ENCODE results near the gene TTYH2. TPM values are rescaled to one million over a fixed set of nuclear protein-coding genes. Genes with fewer than 3 reads are reported as not detected.

Gene TTYH2
- total RNA-seq, 1 donor from 2014 or later = 2.1 TPM

GRCh38 chr17:74307984-74308773 is 94.8 kb downstream of the TTYH2 start:
- Mint-ChIP-seq H3K4me1 (ENCODE audit: low read depth) (no peaks in the 10 kb centered on the region), H3K27ac (ENCODE audit: unreplicated experiment) (no peak overlapping the region), H3K4me3 (ENCODE audit: unreplicated experiment) (no peak overlapping the region), H3K27me3 (ENCODE audit: low read depth) (peaks cover 6% of the 10 kb centered on the region), H3K36me3 (ENCODE audit: low read depth) (no peaks in the 10 kb centered on the region), H3K9me3 (ENCODE audit: low read depth) (peaks cover 9% of the 10 kb centered on the region)
- DNase-seq (ENCODE audit: low spot score) = no peak
- TF ChIP-seq CTCF (IDR thresholded peaks at IDR 0.05) = no peak

GRCh38 chr17:74309902-74310301 is 96.5 kb downstream of the TTYH2 start:
- H3K27ac Mint-ChIP-seq (ENCODE audit: unreplicated experiment) = no peak overlapping the region
- TF ChIP-seq CTCF (IDR thresholded peaks at IDR 0.05) = no peak

More at GRCh38 chr17:74309902-74310301, 96.5 kb downstream of the TTYH2 start:
- no peaks in the 10 kb centered on the region for H3K4me1 Mint-ChIP-seq (ENCODE audit: low read depth)
- H3K36me3 Mint-ChIP-seq (ENCODE audit: low read depth) = no peaks in the 10 kb centered on the region
- no peak for DNase-seq (ENCODE audit: low spot score)
- H3K4me3 Mint-ChIP-seq (ENCODE audit: unreplicated experiment) = no peak overlapping the region
- H3K9me3 Mint-ChIP-seq (ENCODE audit: low read depth) = peaks cover 9% of the 10 kb centered on the region
- peaks cover 8% of the 10 kb centered on the region for H3K27me3 Mint-ChIP-seq (ENCODE audit: low read depth)

Other genes with a start within 250 kb of the TTYH2 start
- gene RPL38, start 9.9 kb upstream of the TTYH2 start, total RNA-seq = 539 to 625 TPM (median 549 TPM) in 3 replicates
- gene DNAI2, start 60.7 kb downstream of the TTYH2 start, total RNA-seq = not detected in 3 replicates
- gene KIF19, start 112.7 kb downstream of the TTYH2 start, total RNA-seq = not detected in 3 replicates
- not detected in 3 replicates for gene BTBD17, start 148.3 kb downstream of the TTYH2 start, total RNA-seq
- gene GPR142, start 153.9 kb downstream of the TTYH2 start, total RNA-seq = not detected in 3 replicates
- 18.0 to 47.8 TPM (median 47.0 TPM) in 3 replicates for gene GPRC5C, start 218.5 kb downstream of the TTYH2 start, total RNA-seq